Measurements from ENCODE around the gene COL1A1.

The COL1A1 gene

DNA sequence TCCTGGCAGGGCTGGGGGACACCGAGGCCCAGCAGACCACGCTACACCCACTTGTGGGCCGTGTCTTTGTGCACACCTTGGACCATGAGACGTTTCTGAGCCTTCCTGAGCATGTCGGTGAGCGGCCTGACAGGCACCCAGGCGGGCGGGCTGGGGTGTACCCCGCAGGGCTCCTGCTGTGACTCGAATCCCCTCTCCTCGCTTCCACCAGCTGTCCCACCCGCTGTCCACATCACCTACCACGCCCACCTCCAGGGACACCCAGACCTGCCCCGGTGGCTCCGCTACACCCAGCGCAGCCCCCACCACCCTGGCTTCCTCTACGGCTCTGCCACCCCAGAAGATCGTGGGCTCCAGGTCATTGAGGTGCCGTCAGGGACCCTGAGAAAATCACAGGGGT is 34.1 kb downstream of the COL1A1 start:
- no peak for TF ChIP-seq CTCF (IDR thresholded peaks at IDR 0.05; ENCODE audit: control insufficient read depth, extremely low read depth, insufficient read depth)
- no peak overlapping the region for H3K4me3 ChIP-seq (ENCODE audit: low read depth, low read length)
- no peak for DNase-seq (ENCODE audit: low read depth)

DNA sequence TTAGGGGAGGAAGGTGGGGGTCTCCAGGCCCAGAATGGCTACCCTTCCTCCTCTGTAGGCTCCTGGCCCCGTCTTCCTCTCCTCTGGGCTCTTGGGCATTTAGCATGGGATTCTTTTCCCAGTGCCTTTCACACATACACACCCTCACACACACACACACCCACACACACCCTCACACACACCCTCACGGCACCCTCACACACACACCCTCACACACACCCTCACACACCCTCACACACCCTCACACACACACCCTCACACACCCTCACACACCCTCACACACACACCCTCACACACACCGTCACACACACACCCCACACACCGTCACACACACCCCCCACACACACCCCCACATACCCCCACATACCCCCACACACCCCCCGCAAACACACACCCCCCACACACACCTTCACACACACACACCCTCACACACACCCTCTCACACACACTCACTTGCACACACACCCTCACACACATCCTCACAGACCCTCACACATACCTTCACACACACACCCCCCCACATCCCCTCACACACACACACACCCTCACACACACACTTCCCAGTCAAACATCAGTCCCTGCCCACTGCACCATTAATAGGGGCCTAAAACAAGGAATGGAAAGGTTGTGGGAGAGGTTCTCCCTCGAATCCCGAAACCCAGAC is 34.8 kb downstream of the COL1A1 start:
- no peak for DNase-seq (ENCODE audit: low read depth)
- H3K4me3 ChIP-seq (ENCODE audit: low read depth, low read length): no peak overlapping the region
- no peak for TF ChIP-seq CTCF (IDR thresholded peaks at IDR 0.05; ENCODE audit: control insufficient read depth, extremely low read depth, insufficient read depth)

- no peak for DNase-seq (ENCODE audit: low read depth)
- no peak for TF ChIP-seq CTCF (IDR thresholded peaks at IDR 0.05; ENCODE audit: control insufficient read depth, extremely low read depth, insufficient read depth)
- H3K4me3 ChIP-seq (ENCODE audit: low read depth, low read length): no peak within 1 kb of the TSS
These were observed 35.4 kb downstream of the COL1A1 start, which contains the start of gene SGCA for GRCh38 chr17:50165867-50166517. Gene SGCA (plus strand): TSS chr17:50166005. CDS start chr17:50166041, 36 bp downstream.

DNA sequence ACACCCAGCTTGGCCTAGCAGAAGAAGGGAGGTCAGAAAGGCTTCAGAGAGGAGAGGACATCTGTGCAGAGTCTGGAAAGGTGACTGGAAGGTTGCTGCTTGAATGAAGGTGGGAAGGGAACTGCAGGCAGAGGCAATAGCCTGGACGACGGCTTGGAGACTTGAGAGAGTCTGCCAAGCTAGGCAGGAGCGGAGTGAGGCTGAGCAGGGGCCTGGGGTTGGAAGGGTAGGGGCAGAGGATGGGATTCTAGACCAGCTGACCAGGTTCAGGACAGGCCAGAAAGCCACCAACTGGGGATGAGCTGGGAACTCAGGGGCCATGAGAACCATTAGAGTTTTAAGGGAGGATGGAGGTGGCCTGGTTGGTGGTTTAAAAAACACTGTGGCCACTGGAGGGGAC is 36.0 kb downstream of the COL1A1 start:
- DNase-seq (ENCODE audit: low read depth): no peak
- H3K4me3 ChIP-seq (ENCODE audit: low read depth, low read length): no peak overlapping the region
- TF ChIP-seq CTCF (IDR thresholded peaks at IDR 0.05; ENCODE audit: control insufficient read depth, extremely low read depth, insufficient read depth): no peak

GRCh38 chr17:50165066-50165465 is 36.4 kb downstream of the COL1A1 start:
- DNase-seq (ENCODE audit: low read depth): no peak
- TF ChIP-seq CTCF (IDR thresholded peaks at IDR 0.05; ENCODE audit: control insufficient read depth, extremely low read depth, insufficient read depth): no peak
- no peak overlapping the region for H3K4me3 ChIP-seq (ENCODE audit: low read depth, low read length)

GRCh38 chr17:50164697-50164988 is 36.8 kb downstream of the COL1A1 start:
- no peak for TF ChIP-seq CTCF (IDR thresholded peaks at IDR 0.05; ENCODE audit: control insufficient read depth, extremely low read depth, insufficient read depth)
- DNase-seq (ENCODE audit: low read depth): no peak
- H3K4me3 ChIP-seq (ENCODE audit: low read depth, low read length): no peak overlapping the region

All from LNCaP clone FGC (cell line).